Measurements from ENCODE around the gene HMOX2.

- TF ChIP-seq, protein P1, sequence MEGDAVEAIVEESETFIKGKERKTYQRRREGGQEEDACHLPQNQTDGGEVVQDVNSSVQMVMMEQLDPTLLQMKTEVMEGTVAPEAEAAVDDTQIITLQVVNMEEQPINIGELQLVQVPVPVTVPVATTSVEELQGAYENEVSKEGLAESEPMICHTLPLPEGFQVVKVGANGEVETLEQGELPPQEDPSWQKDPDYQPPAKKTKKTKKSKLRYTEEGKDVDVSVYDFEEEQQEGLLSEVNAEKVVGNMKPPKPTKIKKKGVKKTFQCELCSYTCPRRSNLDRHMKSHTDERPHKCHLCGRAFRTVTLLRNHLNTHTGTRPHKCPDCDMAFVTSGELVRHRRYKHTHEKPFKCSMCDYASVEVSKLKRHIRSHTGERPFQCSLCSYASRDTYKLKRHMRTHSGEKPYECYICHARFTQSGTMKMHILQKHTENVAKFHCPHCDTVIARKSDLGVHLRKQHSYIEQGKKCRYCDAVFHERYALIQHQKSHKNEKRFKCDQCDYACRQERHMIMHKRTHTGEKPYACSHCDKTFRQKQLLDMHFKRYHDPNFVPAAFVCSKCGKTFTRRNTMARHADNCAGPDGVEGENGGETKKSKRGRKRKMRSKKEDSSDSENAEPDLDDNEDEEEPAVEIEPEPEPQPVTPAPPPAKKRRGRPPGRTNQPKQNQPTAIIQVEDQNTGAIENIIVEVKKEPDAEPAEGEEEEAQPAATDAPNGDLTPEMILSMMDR (IDR thresholded peaks at IDR 0.05; ENCODE audit: low read depth, low read length, poor library complexity, severe bottlenecking), result no peak
- no peak for TF ChIP-seq EZH2phosphoT487 (IDR thresholded peaks at IDR 0.05; ENCODE audit: borderline replicate concordance, low read length)
These were observed 37.7 kb downstream of the HMOX2 start for GRCh38 chr16:4513881-4514280.
